Measurements from ENCODE around the gene XRCC6. TPM values are rescaled to one million over a fixed set of nuclear protein-coding genes. Genes with fewer than 3 reads are reported as not detected.

Gene XRCC6
- total and polyA plus RNA-seq, 2 of the 13 experiments (the other 11 are each of a cell fraction or from before 2014, with no cell fraction given) = 124 to 625 TPM

GRCh38 chr22:41648432-41648831 lies 27.3 kb downstream of the XRCC6 start (continued):
- TF ChIP-seq FOXP4 (CRISPR knock-in tag; IDR thresholded peaks at IDR 0.05) (no peak), SPEN (CRISPR knock-in tag; IDR thresholded peaks at IDR 0.05; ENCODE audit: low read depth) (no peak), TRIM24 (CRISPR knock-in tag; IDR thresholded peaks at IDR 0.05) (no peak), HOMEZ (CRISPR knock-in tag; IDR thresholded peaks at IDR 0.05; ENCODE audit: low read depth) (no peak), MAFK (conservative IDR thresholded peaks at IDR 0.05 in 1 of 2, IDR thresholded peaks at IDR 0.05 in 1 of 2; ENCODE audit: low read length in 2 of 2) (no peak), MATR3 (CRISPR knock-in tag; IDR thresholded peaks at IDR 0.05) (no peak), ZNF597 (CRISPR knock-in tag; IDR thresholded peaks at IDR 0.05) (no peak), ZBTB44 (CRISPR knock-in tag; IDR thresholded peaks at IDR 0.05) (no peak), CREM (IDR thresholded peaks at IDR 0.05) (no peak), CREM (CRISPR knock-in tag; IDR thresholded peaks at IDR 0.05) (no peak), ZBTB38 (CRISPR knock-in tag; IDR thresholded peaks at IDR 0.05) (no peak)
